GM21360 (cell line): Measurements from ENCODE around the gene A2ML1.
"Not testable (repeated sequence)": the region's sequence is repeated elsewhere in the genome, so short reads cannot be mapped to it uniquely, and the experiment has no call there.

Experiments
- ATAC-seq: cut with Tn5 transposase; IDR thresholded peaks from one replicate; pipeline ENCODE4 v1.9.1; 2021; ENCODE audit warnings: mild to moderate bottlenecking, moderate library complexity; ENCODE audit not compliant: unreplicated experiment

Gene A2ML1

DNA sequence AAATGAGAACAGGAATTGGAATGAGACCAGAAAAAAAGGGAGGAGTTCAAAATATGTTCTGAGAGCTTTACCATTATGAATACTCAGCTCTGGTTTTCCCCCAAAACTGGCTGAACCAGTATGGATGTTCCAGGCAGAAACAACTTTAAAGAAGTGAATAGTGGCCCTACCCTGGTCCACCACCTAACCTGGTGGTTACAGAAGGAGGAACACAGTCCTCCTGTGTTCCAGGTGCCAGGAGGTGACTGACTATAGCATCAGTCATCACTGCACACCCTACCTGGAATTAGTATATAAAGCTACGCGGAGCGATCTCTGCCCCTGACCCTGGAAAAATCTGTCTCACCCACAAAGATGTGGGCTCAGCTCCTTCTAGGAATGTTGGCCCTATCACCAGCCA is at the start of gene A2ML1:
A2ML1 (plus strand) TSS at position 324 of the 400 bp plus-strand sequence; CDS start at position 355, 31 bp downstream.
- no peak for ATAC-seq

GRCh38 chr12:8773461-8773860 is 49.0 kb upstream of the A2ML1 start:
- ATAC-seq: no peak

DNA sequence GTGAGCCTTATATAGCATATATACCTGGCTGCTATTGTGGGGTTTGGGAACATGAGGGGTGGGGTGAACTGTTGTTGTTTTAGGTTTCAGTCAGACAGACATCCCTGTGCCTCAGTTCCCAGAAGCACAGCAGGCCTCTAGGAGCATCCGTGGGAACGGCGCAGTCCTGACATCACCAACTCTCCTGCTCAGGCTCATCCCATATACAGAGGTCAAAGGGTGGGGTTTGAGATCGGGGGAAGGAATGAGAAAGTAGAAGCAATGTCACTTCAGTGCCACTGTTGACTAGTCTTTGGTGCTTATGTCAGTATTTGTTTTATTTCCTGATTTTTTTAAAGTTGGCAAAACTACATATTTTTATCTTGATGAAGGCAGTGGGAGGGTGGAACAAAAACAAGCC is 43.1 kb upstream of the A2ML1 start:
- ATAC-seq: no peak

- ATAC-seq: no peak
Measured at GRCh38 chr12:8779862-8780261, 42.6 kb upstream of the A2ML1 start.

GRCh38 chr12:8780389-8780788 is 42.0 kb upstream of the A2ML1 start:
- no peak for ATAC-seq

GRCh38 chr12:8781381-8782127 is 40.9 kb upstream of the A2ML1 start:
- ATAC-seq: no peak

- ATAC-seq: no peak
Measured at GRCh38 chr12:8784290-8784888, 38.0 kb upstream of the A2ML1 start.

DNA sequence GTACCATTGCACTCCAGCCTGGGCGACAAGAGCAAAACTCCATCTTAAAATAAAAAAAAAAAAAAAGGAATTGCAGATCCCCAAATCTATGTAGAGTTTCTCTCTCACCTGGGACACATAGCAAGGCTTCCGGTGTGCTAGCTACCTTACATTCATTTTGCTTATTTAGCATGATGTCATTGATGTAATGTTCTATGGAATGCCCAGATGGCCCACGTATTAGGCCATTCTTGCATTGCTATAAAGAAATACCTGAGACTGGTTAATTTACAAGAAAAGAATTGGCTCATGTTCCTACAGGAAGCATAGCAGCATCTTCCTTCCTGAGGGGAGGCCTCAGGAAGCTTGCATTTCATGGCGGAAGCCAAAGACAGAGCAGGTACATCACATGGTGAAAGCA is 36.9 kb upstream of the A2ML1 start:
- no peak for ATAC-seq

DNA sequence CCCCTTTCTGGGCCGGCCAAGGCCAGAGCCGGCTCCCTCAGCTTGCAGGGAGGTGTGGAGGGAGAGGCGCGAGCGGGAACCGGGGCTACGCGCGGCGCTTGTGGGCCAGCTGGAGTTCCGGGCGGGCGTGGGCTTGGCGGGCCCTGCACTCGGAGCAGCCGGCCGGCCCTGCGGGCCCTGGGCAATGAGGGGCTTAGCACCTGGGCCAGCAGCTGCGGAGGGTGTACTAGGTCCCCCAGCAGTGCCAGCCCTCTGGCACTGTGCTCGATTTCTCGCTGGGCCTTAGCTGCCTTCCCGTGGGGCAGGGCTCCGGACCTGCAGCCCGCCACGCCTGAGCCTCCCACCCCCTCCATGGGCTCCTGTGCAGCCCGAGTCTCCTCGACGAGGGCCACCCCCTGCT is 35.2 kb upstream of the A2ML1 start:
- not testable (repeated sequence) for ATAC-seq

- not testable (repeated sequence) for ATAC-seq
Measured at GRCh38 chr12:8788706-8789105, 33.7 kb upstream of the A2ML1 start.

GRCh38 chr12:8789341-8790013 is 32.9 kb upstream of the A2ML1 start:
- not testable (repeated sequence) for ATAC-seq

GRCh38 chr12:8793226-8793625 is 29.2 kb upstream of the A2ML1 start:
- not testable (repeated sequence) for ATAC-seq

DNA sequence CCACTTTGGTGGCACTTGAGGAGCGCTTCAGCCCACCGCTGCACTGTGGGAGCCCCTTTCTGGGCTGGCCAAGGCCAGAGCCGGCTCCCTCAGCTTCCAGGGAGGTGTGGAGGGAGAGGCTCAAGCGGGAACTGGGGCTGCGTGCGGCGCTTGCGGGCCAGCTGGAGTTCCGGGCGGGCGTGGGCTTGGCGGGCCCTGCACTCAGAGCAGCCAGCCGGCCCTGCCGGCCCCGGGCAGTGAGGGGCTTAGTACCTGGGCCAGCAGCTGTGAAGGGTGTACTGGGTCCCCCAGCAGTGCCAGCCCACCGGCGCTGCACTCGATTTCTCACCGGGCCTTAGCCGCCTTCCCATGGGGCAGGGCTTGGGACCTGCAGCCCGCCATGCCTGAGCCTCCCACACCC is 27.8 kb upstream of the A2ML1 start:
- ATAC-seq: not testable (repeated sequence)

GRCh38 chr12:8796831-8797626 is 25.4 kb upstream of the A2ML1 start:
- no peak for ATAC-seq

DNA sequence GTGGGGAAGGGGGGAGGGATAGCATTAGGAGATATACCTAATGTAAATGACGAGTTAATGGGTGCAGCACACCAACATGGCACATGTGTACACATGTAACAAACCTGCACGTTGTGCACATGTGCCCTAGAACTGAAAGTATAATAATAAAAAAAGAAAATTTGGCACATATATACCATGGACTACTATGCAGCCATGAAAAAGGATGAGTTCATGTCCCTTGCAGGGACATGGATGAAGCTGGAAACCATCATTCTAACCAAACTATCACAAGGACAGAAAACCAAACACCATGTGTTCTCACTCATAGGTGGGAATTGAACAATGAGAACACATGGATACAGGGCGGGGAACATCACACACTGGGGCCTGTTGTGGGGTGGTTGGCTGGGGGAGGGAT is 21.2 kb upstream of the A2ML1 start:
- ATAC-seq: not testable (repeated sequence)

DNA sequence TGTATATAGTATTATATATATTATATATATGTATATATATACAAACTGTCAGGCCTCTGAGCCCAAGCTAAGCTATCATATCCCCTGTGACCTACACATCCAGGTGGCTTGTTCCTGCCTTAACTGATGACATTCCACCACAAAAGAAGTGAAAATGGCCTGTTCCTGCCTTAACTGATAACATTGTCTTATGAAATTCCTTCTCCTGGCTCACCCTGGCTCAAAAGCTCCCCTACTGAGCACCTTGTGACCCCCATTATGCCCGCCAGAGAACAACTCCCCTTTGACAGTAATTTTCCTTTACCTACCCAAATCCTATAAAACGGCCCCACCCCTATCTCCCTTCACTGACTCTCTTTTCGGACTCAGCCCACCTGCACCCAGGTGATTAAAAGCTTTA is 17.6 kb upstream of the A2ML1 start:
- ATAC-seq: not testable (repeated sequence)

- ATAC-seq: not testable (repeated sequence)
Measured at GRCh38 chr12:8805487-8805886, 16.9 kb upstream of the A2ML1 start.

- ATAC-seq: not testable (repeated sequence)
Measured at GRCh38 chr12:8807084-8807483, 15.3 kb upstream of the A2ML1 start.

DNA sequence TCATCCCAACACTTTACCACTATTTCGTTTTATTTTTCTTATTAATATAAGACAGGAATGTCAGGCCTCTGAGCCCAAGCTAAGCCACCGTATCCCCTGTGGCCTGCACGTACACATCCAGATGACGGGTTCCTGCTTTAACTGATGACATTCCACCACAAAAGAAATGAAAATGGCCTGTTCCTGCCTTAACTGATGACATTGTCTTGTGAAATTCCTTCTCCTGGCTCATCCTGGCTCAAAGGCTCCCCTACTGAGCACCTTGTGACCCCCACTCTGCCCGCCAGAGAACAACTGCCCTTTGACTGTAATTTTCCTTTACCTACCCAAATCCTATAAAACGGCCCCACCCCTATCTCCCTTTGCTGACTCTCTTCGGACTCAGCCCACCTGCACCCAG is 12.3 kb upstream of the A2ML1 start:
- ATAC-seq: not testable (repeated sequence)

- ATAC-seq: no peak
Measured at GRCh38 chr12:8813572-8814357, 8.7 kb upstream of the A2ML1 start.
